Keratinocyte (primary cell): ENCODE measurements around the gene OR2S2. TPM values are rescaled to one million over a fixed set of nuclear protein-coding genes. Genes with fewer than 3 reads are reported as not detected.

Experiments used
- DNase-seq: peaks from one replicate; pipeline ENCODE4 v3.0.0-alpha.2; 2011; ENCODE audit warnings: low read depth, missing footprints, low spot score
- FAIRE-seq: peaks from 2 replicates; lab custom pipeline; 2011; peaks lifted over from hg19 to GRCh38; lab: Jason Lieb, UNC
- H2AFZ ChIP-seq: 2 replicates; pipeline ENCODE4 v1.6.0; 2012; ENCODE audit warnings: low read length, control low read depth, inconsistent platforms; ENCODE audit not compliant: control insufficient read depth
- H3K27ac ChIP-seq: 2 replicates; pipeline ENCODE4 v1.5.1; 2011; ENCODE audit warnings: low read length; ENCODE audit not compliant: control insufficient read depth, insufficient read depth
- H3K27me3 ChIP-seq: 3 replicates; pipeline ENCODE4 v1.6.0; 2011; ENCODE audit warnings: low read length; ENCODE audit not compliant: control insufficient read depth, insufficient read depth; ENCODE audit errors: extremely low read depth
- H3K36me3 ChIP-seq, 2 experiments: 2 replicates in 1 of 2; 3 replicates in 1 of 2; pipeline ENCODE4 v1.5.1; 2011; ENCODE audit warnings: low read length in 2 of 2, mild to moderate bottlenecking in 1 of 2; ENCODE audit not compliant: control insufficient read depth in 2 of 2, insufficient read depth in 2 of 2; ENCODE audit errors: extremely low read depth in 1 of 2
- H3K4me1 ChIP-seq: 3 replicates; pipeline ENCODE4 v1.5.1; 2011; ENCODE audit warnings: low read length; ENCODE audit not compliant: control insufficient read depth, insufficient read depth; ENCODE audit errors: extremely low read depth
- H3K4me2 ChIP-seq: 3 replicates; pipeline ENCODE4 v1.6.0; 2011; ENCODE audit warnings: low read depth, low read length; ENCODE audit not compliant: control insufficient read depth, insufficient read depth; ENCODE audit errors: extremely low read depth
- H3K4me3 ChIP-seq, 3 experiments: fragments of 200-600 bp in 1 of 3; sonication (generic) in 1 of 3; 2 replicates in 2 of 3; 3 replicates in 1 of 3; pipeline ENCODE4 v1.5.1; 2011 to 2016; ENCODE audit warnings: low read length in 3 of 3, mild to moderate bottlenecking in 3 of 3, control low read depth in 2 of 3, inconsistent platforms in 1 of 3, low read depth in 1 of 3, mixed read lengths in 1 of 3, mixed run types in 1 of 3, moderate library complexity in 1 of 3; ENCODE audit not compliant: control insufficient read depth in 2 of 3, insufficient read depth in 2 of 3; ENCODE audit errors: extremely low read depth in 1 of 3
- H3K79me2 ChIP-seq: 2 replicates; pipeline ENCODE4 v1.6.0; 2012; ENCODE audit warnings: low read length; ENCODE audit not compliant: control insufficient read depth, insufficient read depth
- H3K9ac ChIP-seq: 3 replicates; pipeline ENCODE4 v1.6.0; 2011; ENCODE audit warnings: low read length; ENCODE audit not compliant: control insufficient read depth, insufficient read depth; ENCODE audit errors: extremely low read depth
- H3K9me1 ChIP-seq: 3 replicates; pipeline ENCODE4 v1.6.0; 2011; ENCODE audit warnings: low read length; ENCODE audit not compliant: control insufficient read depth, insufficient read depth; ENCODE audit errors: extremely low read depth
- H3K9me3 ChIP-seq: 2 replicates; pipeline ENCODE4 v1.5.1; 2012; ENCODE audit warnings: low read depth, low read length; ENCODE audit not compliant: control insufficient read depth
- H4K20me1 ChIP-seq: 3 replicates; pipeline ENCODE4 v1.6.0; 2011; ENCODE audit warnings: low read length; ENCODE audit not compliant: control insufficient read depth, insufficient read depth; ENCODE audit errors: extremely low read depth
- EZH2 ChIP-seq: IDR thresholded peaks from one replicate; pipeline ENCODE4 v1.6.1; 2012; ENCODE audit warnings: inconsistent platforms, mild to moderate bottlenecking, low read length, moderate library complexity
- dilution Hi-C: fragments of 300-500 bp; cut with MboI; formaldehyde crosslinking; loops from one replicate; pipeline ENCODE4 v1.7.0; 2020; ENCODE audit warnings: low sequenced_read_pairs; ENCODE audit not compliant: extremely low pct_ligation_motif_present
- polyA plus RNA-seq, 5 experiments: library from polyadenylated mRNA; depleted of rRNA in 3 of 5; stranded (reverse) in 3 of 5; stranded (forward) in 1 of 5; unstranded in 1 of 5; fragments of >200 nt; gene quantifications; 1 replicate in 1 of 5; 2 replicates in 3 of 5; 3 replicates in 1 of 5; pipeline versions ENCODE4 v1.2.1 to v1.2.3, GENCODE V29; 2011 to 2012; ENCODE audit warnings: missing spikeins in 2 of 5, low read depth in 1 of 5, low replicate concordance in 1 of 5
- TF ChIP-seq, protein P1 (sequence below), 3 experiments: IDR thresholded peaks in 1 of 3; conservative IDR thresholded peaks in 1 of 3; optimal IDR thresholded peaks in 1 of 3; 2 replicates in 2 of 3; 3 replicates in 1 of 3; pipeline versions ENCODE3 to v1.5.1; 2011; ENCODE audit warnings: low read length in 3 of 3, mild to moderate bottlenecking in 3 of 3, moderate library complexity in 2 of 3, control low read depth in 1 of 3, inconsistent platforms in 1 of 3; ENCODE audit not compliant: insufficient read depth in 2 of 3; ENCODE audit errors: extremely low read depth in 1 of 3

The OR2S2 gene
- polyA plus RNA-seq, 1 donor (not counting 4 experiments of a cell fraction or from before 2014, with no cell fraction given): not detected

DNA sequence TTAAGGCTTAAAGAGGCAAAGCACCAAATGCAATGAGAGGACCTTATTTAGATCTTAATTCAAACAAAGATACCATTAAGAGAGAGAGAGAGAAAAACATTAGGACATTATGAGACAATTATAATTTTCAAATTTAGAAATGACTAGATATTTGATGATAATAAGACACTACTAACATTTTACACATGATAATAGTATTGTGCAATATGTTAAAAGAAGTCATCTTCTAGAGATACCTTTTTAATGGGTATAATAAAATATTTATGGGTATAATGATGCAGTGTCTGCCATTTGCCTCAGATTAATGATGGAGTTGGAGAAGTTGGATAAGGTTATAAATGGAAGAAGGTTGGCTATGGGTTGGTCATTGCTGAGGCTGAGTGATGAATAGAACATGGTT is 27.4 kb downstream of the OR2S2 start:
- Histone ChIP-seq H3K4me1 (no peaks in the 10 kb centered on the region), H3K9me1 (no peaks in the 10 kb centered on the region), H4K20me1 (no peaks in the 10 kb centered on the region), H3K4me3 (no peak overlapping the region), H3K9me3 (no peaks in the 10 kb centered on the region), H3K4me2 (no peak overlapping the region), H3K79me2 (no peaks in the 10 kb centered on the region), H3K36me3 (no peaks in the 10 kb centered on the region), H3K27ac (no peak overlapping the region), H3K9ac (no peak overlapping the region), H2AFZ (no peak overlapping the region), H3K27me3 (no peaks in the 10 kb centered on the region)
- no peak for FAIRE-seq
- dilution Hi-C loops: no loop called here
- no peak for DNase-seq
- no peak for TF ChIP-seq EZH2
- TF ChIP-seq, protein P1, sequence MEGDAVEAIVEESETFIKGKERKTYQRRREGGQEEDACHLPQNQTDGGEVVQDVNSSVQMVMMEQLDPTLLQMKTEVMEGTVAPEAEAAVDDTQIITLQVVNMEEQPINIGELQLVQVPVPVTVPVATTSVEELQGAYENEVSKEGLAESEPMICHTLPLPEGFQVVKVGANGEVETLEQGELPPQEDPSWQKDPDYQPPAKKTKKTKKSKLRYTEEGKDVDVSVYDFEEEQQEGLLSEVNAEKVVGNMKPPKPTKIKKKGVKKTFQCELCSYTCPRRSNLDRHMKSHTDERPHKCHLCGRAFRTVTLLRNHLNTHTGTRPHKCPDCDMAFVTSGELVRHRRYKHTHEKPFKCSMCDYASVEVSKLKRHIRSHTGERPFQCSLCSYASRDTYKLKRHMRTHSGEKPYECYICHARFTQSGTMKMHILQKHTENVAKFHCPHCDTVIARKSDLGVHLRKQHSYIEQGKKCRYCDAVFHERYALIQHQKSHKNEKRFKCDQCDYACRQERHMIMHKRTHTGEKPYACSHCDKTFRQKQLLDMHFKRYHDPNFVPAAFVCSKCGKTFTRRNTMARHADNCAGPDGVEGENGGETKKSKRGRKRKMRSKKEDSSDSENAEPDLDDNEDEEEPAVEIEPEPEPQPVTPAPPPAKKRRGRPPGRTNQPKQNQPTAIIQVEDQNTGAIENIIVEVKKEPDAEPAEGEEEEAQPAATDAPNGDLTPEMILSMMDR (optimal IDR thresholded peaks at IDR 0.05 in 1 of 3, IDR thresholded peaks at IDR 0.05 in 1 of 3, conservative IDR thresholded peaks at IDR 0.05 in 1 of 3; ENCODE audit: extremely low read depth in 1 of 3, insufficient read depth in 2 of 3, low read length in 3 of 3): no peak

DNA sequence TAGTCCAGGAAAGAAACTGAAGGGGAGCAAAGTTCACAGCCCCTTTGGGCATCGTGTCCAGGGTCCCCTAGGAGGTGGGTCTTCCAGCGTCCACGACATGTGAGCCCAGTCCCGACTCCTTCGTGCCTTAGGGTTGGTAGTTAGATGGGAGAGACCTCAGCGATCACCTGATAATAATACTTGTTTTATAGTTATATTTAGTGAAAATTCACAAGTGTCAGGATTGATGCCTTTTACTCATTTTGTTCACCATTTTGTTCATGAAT is 28.6 kb downstream of the OR2S2 start:
- DNase-seq (no peak), FAIRE-seq (no peak)
- Histone ChIP-seq H3K36me3 (no peaks in the 10 kb centered on the region), H3K4me2 (no peak overlapping the region), H4K20me1 (no peaks in the 10 kb centered on the region), H3K4me1 (peaks cover 6% of the 10 kb centered on the region), H3K27me3 (no peaks in the 10 kb centered on the region), H3K9me3 (no peaks in the 10 kb centered on the region), H3K4me3 (no peak overlapping the region), H3K79me2 (no peaks in the 10 kb centered on the region), H3K9ac (no peak overlapping the region), H3K9me1 (no peaks in the 10 kb centered on the region), H2AFZ (no peak overlapping the region), H3K27ac (no peak overlapping the region)
- dilution Hi-C loops: no loop called here
- TF ChIP-seq, protein P1 (optimal IDR thresholded peaks at IDR 0.05 in 1 of 3, IDR thresholded peaks at IDR 0.05 in 1 of 3, conservative IDR thresholded peaks at IDR 0.05 in 1 of 3; ENCODE audit: extremely low read depth in 1 of 3, insufficient read depth in 2 of 3, low read length in 3 of 3): no peak
- no peak for TF ChIP-seq EZH2
